HCT116 (cell line): Measurements from ENCODE around the gene MMP25. TPM values are rescaled to one million over a fixed set of nuclear protein-coding genes. Genes with fewer than 3 reads are reported as not detected.

Experiments
- ATAC-seq: fragments of 200-7000 bp; cut with Tn5 transposase; 2 replicates; pipeline ENCODE4 v1.9.1; 2020; ENCODE audit warnings: mild to moderate bottlenecking, moderate library complexity
- BruUV-seq: library from RNA; stranded (reverse); fragments of 400-500 nt; replicated peaks from 2 replicates; lab custom pipeline; 2021; lab: Mats Ljungman, UMichigan
- CTCF ChIA-PET: fragments of 300-600 bp; sonication (Branson Sonifier 250); formaldehyde crosslinking; loops from one replicate; lab custom pipeline; 2021; ENCODE audit warnings: antibody characterized with exemption; lab: Charles Lee
- POLR2A ChIA-PET: fragments of 300-600, 350-600 bp; sonication (Branson Sonifier 250); formaldehyde crosslinking; loops from one replicate; lab custom pipeline; 2021; ENCODE audit warnings: antibody characterized with exemption; lab: Charles Lee
- RAD21 ChIA-PET, 2 experiments: fragments of 300-600 bp; sonication (Branson Sonifier 250); formaldehyde crosslinking; loops; one replicate each; lab custom pipeline; 2023; ENCODE audit warnings: low total read pairs in 2 of 2; ENCODE audit not compliant: uncharacterized antibody in 2 of 2, unreplicated experiment in 2 of 2, low non-redundant PET in 1 of 2; lab: Charles Lee
- DNase-seq: peaks from one replicate; pipeline ENCODE4 v3.0.0-alpha.2; 2010; ENCODE audit warnings: low read depth, low spot score
- H2AFZ ChIP-seq: fragments of 200-600 bp; shearing (Covaris generic), sonication (generic); 2 replicates; pipeline ENCODE4 v1.6.1; 2017; ENCODE audit warnings: low read depth, mixed run types, mixed read lengths, antibody characterized with exemption, low read length; ENCODE audit not compliant: poor library complexity, severe bottlenecking
- H3K27ac ChIP-seq: 2 replicates; pipeline ENCODE4 v1.5.1; 2012; ENCODE audit warnings: low read depth, low read length
- H3K27me3 ChIP-seq: fragments of 200-600 bp; sonication (generic); 2 replicates; pipeline ENCODE4 v1.6.1; 2016; ENCODE audit warnings: mixed run types, low read length, mixed read lengths; ENCODE audit not compliant: insufficient read depth
- H3K36me3 ChIP-seq, 2 experiments: fragments of 200-500 bp in 1 of 2; fragments of 200-600 bp in 1 of 2; sonication (Bioruptor generic) in 1 of 2; sonication (generic) in 1 of 2; 2 replicates each; pipeline versions ENCODE4 v1.5.1 to v1.6.1; 2014 to 2016; ENCODE audit warnings: low read length in 2 of 2, inconsistent platforms in 1 of 2, mixed read lengths in 1 of 2, mixed run types in 1 of 2; ENCODE audit not compliant: insufficient read depth in 2 of 2, control insufficient read depth in 1 of 2
- H3K4me1 ChIP-seq, 2 experiments: fragments of 200-600 bp in 1 of 2; sonication (generic) in 1 of 2; 2 replicates each; pipeline versions ENCODE4 v1.5.1 to v1.6.1; 2012 to 2017; ENCODE audit warnings: low read length in 2 of 2, inconsistent platforms in 1 of 2, mild to moderate bottlenecking in 1 of 2, mixed read lengths in 1 of 2, mixed run types in 1 of 2, moderate library complexity in 1 of 2; ENCODE audit not compliant: insufficient read depth in 2 of 2, control insufficient read depth in 1 of 2
- H3K4me2 ChIP-seq: fragments of 200-600 bp; sonication (generic); 2 replicates; pipeline ENCODE4 v1.6.1; 2017; ENCODE audit warnings: mixed run types, low read length, mixed read lengths
- H3K4me3 ChIP-seq, 2 experiments: fragments of 200-600 bp in 1 of 2; sonication (generic) in 1 of 2; replicated peaks in 1 of 2; 2 replicates each; pipeline ENCODE4 v1.5.1; 2011 to 2016; ENCODE audit warnings: low read length in 2 of 2, control low read depth in 1 of 2, low read depth in 1 of 2, mild to moderate bottlenecking in 1 of 2, mixed read lengths in 1 of 2, mixed run types in 1 of 2
- H3K79me2 ChIP-seq: fragments of 200-600 bp; sonication (generic); 2 replicates; pipeline ENCODE4 v1.6.1; 2017; ENCODE audit warnings: mild to moderate bottlenecking, mixed run types, low read length, moderate library complexity, mixed read lengths; ENCODE audit not compliant: insufficient read depth
- H3K9ac ChIP-seq: fragments of 200-600 bp; sonication (generic); 2 replicates; pipeline ENCODE4 v1.6.1; 2016; ENCODE audit warnings: low read length, mixed read lengths
- H3K9me2 ChIP-seq: fragments of 200-600 bp; sonication (generic), shearing (Covaris generic); 2 replicates; pipeline ENCODE4 v1.6.1; 2017; ENCODE audit warnings: mixed run types, mild to moderate bottlenecking, moderate library complexity; ENCODE audit not compliant: insufficient read depth
- H3K9me3 ChIP-seq, 2 experiments: fragments of 200-500 bp in 1 of 2; fragments of 200-600 bp in 1 of 2; sonication (Bioruptor generic) in 1 of 2; sonication (generic) in 1 of 2; 2 replicates each; pipeline ENCODE4 v1.6.1; 2014 to 2017; ENCODE audit warnings: low read length in 2 of 2, mixed read lengths in 2 of 2, inconsistent platforms in 1 of 2, low read depth in 1 of 2, mild to moderate bottlenecking in 1 of 2, mixed run types in 1 of 2, moderate library complexity in 1 of 2; ENCODE audit not compliant: control insufficient read depth in 1 of 2, insufficient read depth in 1 of 2
- H4K20me1 ChIP-seq: fragments of 200-600 bp; sonication (generic), shearing (Covaris generic); 2 replicates; pipeline ENCODE4 v1.6.1; 2017; ENCODE audit warnings: mixed run types, mild to moderate bottlenecking, moderate library complexity; ENCODE audit not compliant: insufficient read depth
- ATF3 ChIP-seq: IDR thresholded peaks from 2 replicates; pipeline ENCODE4 v1.6.1; 2012
- CEBPB ChIP-seq: IDR thresholded peaks from 2 replicates; pipeline ENCODE4 v1.6.1; 2012; ENCODE audit warnings: low read depth
- ELF1 ChIP-seq: IDR thresholded peaks from 2 replicates; pipeline ENCODE4 v1.6.1; 2012; ENCODE audit warnings: low read depth, borderline replicate concordance
- POLR2AphosphoS5 ChIP-seq: IDR thresholded peaks from 2 replicates; pipeline ENCODE4 v1.6.1; 2011; ENCODE audit warnings: mild to moderate bottlenecking, low read depth, low read length, moderate library complexity
- RAD21 ChIP-seq: IDR thresholded peaks from 2 replicates; pipeline ENCODE4 v1.6.1; 2012; ENCODE audit warnings: low read depth, mild to moderate bottlenecking
- REST ChIP-seq: IDR thresholded peaks from 2 replicates; pipeline ENCODE4 v1.6.1; 2012; ENCODE audit warnings: low read depth
- TCF7L2 ChIP-seq: IDR thresholded peaks from 2 replicates; pipeline ENCODE4 v1.7.0; 2011; ENCODE audit warnings: borderline replicate concordance, inconsistent platforms; ENCODE audit not compliant: insufficient read depth, insufficient read length; ENCODE audit errors: extremely low read depth
- ZBTB33 ChIP-seq: IDR thresholded peaks from 2 replicates; pipeline ENCODE4 v1.6.1; 2011; ENCODE audit warnings: mild to moderate bottlenecking, low read length, moderate library complexity; ENCODE audit not compliant: insufficient replicate concordance; ENCODE audit errors: extremely low read depth
- ZFX ChIP-seq: fragments of 450-650 bp; IDR thresholded peaks from 2 replicates; pipeline ENCODE4 v1.6.1; 2017
- intact Hi-C: fragments of 100-400 bp; cut with micrococcal nuclease; formaldehyde crosslinking; loops from 2 replicates; pipeline ENCODE4 v1.10.0; 2022
- total RNA-seq: library from RNA; stranded (reverse); gene quantifications from one replicate; pipeline ENCODE4 v1.2.1, GENCODE V29; 2021; ENCODE audit not compliant: unreplicated experiment
- TF ChIP-seq, protein P1 (sequence below): IDR thresholded peaks from 2 replicates; pipeline ENCODE4 v1.6.1; 2012

The MMP25 gene
- total RNA-seq, 1 experiment from 2014 or later, result 2.5 TPM

GRCh38 chr16:3026003-3026378 is 20.4 kb upstream of the MMP25 start:
- no peak overlapping the region for H3K4me3 ChIP-seq
- no peaks in the 10 kb centered on the region for H3K9me2 ChIP-seq
- H4K20me1 ChIP-seq, result no peaks in the 10 kb centered on the region
- ATAC-seq (no peak), DNase-seq (no peak)
- peaks cover 16 to 55% of the 10 kb centered on the region in 2 experiments for H3K4me1 ChIP-seq
- RAD21 ChIA-PET, result no interaction called here
- no peak overlapping the region for H3K4me2 ChIP-seq
- H3K27me3 ChIP-seq, result no peaks in the 10 kb centered on the region
- H3K9me3 ChIP-seq, result no peaks in the 10 kb centered on the region
- no TSS peak for BruUV-seq
- POLR2A ChIA-PET, result no interaction called here
- no peak overlapping the region for H2AFZ ChIP-seq
- no peak overlapping the region for H3K27ac ChIP-seq
- intact Hi-C loops, result no loop called here
- CTCF ChIA-PET, result no interaction called here
- H3K9ac ChIP-seq, result no peak overlapping the region
- peaks cover 20% of the 10 kb centered on the region; the same call in 1 of the 2 replicates for H3K79me2 ChIP-seq
- peaks cover 8 to 32% of the 10 kb centered on the region in 2 experiments; a peak in 2 of 4 replicates for H3K36me3 ChIP-seq
- TF ChIP-seq, protein P1, sequence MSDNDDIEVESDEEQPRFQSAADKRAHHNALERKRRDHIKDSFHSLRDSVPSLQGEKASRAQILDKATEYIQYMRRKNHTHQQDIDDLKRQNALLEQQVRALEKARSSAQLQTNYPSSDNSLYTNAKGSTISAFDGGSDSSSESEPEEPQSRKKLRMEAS, result no peak

- Histone ChIP-seq H3K36me3 (peaks cover 8 to 25% of the 10 kb centered on the region in 2 experiments; a peak in 2 of 4 replicates), H3K27me3 (no peaks in the 10 kb centered on the region), H3K9me3 (no peaks in the 10 kb centered on the region), H3K79me2 (peaks cover 12% of the 10 kb centered on the region; the same call in 1 of the 2 replicates), H3K9ac (no peak overlapping the region), H3K4me1 (peaks cover 16 to 59% of the 10 kb centered on the region in 2 experiments), H3K9me2 (no peaks in the 10 kb centered on the region), H3K4me2 (no peak overlapping the region; the same call in 1 of the 2 replicates), H3K27ac (peak overlapping the region; percentile 68), H2AFZ (no peak overlapping the region), H3K4me3 (no peak overlapping the region), H4K20me1 (no peaks in the 10 kb centered on the region)
- RAD21 ChIA-PET, result interaction anchor here in 1 of 2 experiments (1.0 kb wide), 1 partner anchor 23 kb away, joined by 4 read pairs; no protein-coding TSS in a partner anchor
- no TSS peak for BruUV-seq
- intact Hi-C loops, result no loop called here
- ATAC-seq (no peak), DNase-seq (no peak)
- CTCF ChIA-PET, result interaction anchor here (0.7 to 1.9 kb wide), 8 partner anchors 9 to 145 kb away, joined by 3 to 29 read pairs (median 6); no protein-coding TSS in a partner anchor
- POLR2A ChIA-PET, result interaction anchor here (0.8 to 1.3 kb wide), 2 partner anchors 15 to 23 kb away, joined by 3 to 4 read pairs; no protein-coding TSS in a partner anchor
- TF ChIP-seq RAD21, result no peak
- TF ChIP-seq ELF1, result no peak
- TF ChIP-seq, protein P1, result no peak
- TF ChIP-seq ZBTB33, result no peak
- TF ChIP-seq ATF3, result no peak
- TF ChIP-seq POLR2AphosphoS5, result no peak; the same call in 1 of the 2 replicates
- TF ChIP-seq TCF7L2, result no peak
- no peak for TF ChIP-seq REST
- TF ChIP-seq ZFX, result no peak
- no peak for TF ChIP-seq CEBPB
Measured at GRCh38 chr16:3026609-3027488, 19.5 kb upstream of the MMP25 start.
